Measurements from ENCODE around the gene DGKB.

DNA sequence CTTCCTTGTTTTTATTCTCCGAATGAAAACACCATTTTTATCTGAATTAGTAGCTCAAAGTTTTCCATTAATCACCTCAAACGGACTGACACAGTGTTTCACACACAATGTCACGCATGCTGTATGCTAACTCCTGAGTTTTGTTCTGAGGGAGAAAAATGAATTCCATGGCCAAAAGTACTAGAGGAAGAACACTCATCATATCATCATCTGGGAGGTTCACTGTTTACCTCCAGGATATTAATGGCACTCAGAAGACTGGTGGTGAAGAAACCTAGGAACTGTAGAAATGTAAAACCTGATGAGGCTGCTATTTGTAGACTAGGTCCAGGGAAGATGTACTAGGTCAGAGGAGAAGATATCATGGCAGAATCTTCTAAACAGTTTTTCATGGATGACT is 517.5 kb downstream of the DGKB start:
- TF ChIP-seq POLR2AphosphoS5 (IDR thresholded peaks at IDR 0.05; ENCODE audit: low read depth) = no peak
- TF ChIP-seq CTCF (IDR thresholded peaks at IDR 0.05; ENCODE audit: insufficient read depth, low read length) = no peak
- TF ChIP-seq REST (IDR thresholded peaks at IDR 0.05; ENCODE audit: insufficient replicate concordance, low read depth) = no peak
